Measurements from ENCODE around the gene ECHS1.

The ECHS1 gene

GRCh38 chr10:133397938-133398337, 24.8 kb upstream of the ECHS1 start:
- TF ChIP-seq CTCF (IDR thresholded peaks at IDR 0.05; ENCODE audit: low read depth, low read length, missing control alignments), result no peak
- no peak overlapping the region for H3K4me3 ChIP-seq (ENCODE audit: low read depth, low read length)
- DNase-seq (ENCODE audit: low read depth), result no peak

DNA sequence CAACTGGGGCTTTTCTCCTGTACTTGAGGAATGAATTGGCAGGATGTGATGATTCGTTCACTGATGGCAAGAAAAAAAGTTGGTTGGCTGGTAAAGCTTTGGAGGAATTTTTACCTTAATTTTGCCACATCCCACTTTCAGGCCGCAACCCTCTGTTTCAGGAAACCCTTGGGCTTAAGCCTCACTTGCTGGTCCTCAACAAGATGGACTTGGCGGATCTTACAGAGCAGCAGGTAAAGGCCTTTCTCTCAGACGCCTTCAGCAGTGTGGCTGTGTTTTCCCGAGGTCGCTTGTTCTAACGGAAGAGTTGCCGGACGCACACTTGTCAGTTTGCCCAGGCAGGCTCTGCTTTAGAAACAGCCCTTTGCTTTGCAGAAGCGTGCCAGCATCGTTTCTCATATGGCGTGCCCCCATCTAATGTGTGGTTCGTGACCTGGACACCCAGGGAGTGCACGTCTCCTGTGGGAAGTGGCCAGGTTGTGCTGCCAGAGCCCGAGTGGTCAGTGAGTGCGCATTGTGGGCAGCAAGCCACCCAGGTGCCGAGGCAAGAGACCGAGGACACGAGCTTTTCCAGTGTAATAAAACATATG, 23.0 kb upstream of the ECHS1 start:
- TF ChIP-seq CTCF (IDR thresholded peaks at IDR 0.05; ENCODE audit: low read depth, low read length, missing control alignments), result no peak
- no peak overlapping the region for H3K4me3 ChIP-seq (ENCODE audit: low read depth, low read length)
- DNase-seq (ENCODE audit: low read depth), result no peak

DNA sequence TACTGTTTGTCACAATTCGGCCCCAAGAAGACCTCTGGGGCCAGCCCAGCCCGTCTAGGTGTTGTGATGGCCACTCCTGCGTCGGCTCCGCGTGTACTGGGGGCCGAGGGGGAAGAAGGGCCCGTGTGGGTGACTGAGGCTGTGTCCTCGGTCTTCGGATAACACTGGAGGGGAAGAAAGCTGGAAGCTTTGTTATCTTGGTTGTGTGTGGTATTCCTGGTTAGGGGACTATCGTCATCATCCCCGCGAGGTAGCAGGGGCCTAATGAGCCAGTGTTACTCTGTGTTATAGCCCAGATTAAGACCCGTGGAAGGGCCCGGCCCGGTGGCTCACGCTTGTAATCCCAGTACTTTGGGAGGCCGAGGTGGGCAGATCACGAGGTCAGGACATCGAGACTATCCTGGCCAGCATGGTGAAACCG, 21.7 kb upstream of the ECHS1 start:
- DNase-seq (ENCODE audit: low read depth), result no peak
- peak overlapping the region; percentile 88 for H3K4me3 ChIP-seq (ENCODE audit: low read depth, low read length)
- TF ChIP-seq CTCF (IDR thresholded peaks at IDR 0.05; ENCODE audit: low read depth, low read length, missing control alignments), result no peak

- peak within 1 kb of the TSS; percentile 88 for H3K4me3 ChIP-seq (ENCODE audit: low read depth, low read length)
- peak; percentile 75 for DNase-seq (ENCODE audit: low read depth)
These were observed 21.0 kb upstream of the ECHS1 start, which contains the start of gene MTG1 for GRCh38 chr10:133394064-133394663. Gene MTG1 (plus strand): TSS chr10:133394157. CDS start chr10:133394221, 64 bp downstream.

DNA sequence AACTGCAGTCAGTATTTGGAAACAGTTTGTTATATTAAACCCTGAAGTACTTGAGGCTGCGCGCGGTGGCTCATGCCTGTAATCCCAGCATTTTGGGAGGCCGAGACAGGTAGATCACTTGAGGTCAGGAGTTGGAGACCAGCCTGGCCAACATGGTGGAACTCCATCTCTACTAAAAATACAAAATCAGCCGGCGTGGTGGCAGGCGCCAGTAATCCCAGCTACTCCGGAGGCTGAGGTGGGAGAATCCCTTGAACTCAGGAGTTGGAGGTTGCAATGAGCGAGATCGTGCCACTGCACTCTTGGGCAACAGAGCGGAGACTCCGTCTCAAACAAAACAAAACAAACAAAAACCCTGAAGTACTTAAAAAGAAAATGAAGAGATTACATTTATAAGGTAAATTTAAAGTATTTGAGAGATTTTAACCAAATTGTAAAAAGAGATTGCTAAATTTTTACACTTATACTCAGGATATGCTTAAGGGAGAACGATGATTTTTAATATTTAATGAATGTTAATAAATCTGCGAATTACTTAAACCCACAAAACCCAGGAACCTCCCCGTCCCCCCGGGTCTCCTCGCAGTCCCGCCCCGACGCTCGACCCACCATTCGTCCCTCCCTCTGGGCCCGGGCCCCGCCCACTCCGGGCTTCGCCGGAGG, 20.4 kb upstream of the ECHS1 start:
- TF ChIP-seq CTCF (IDR thresholded peaks at IDR 0.05; ENCODE audit: low read depth, low read length, missing control alignments), result no peak
- no peak for DNase-seq (ENCODE audit: low read depth)
- H3K4me3 ChIP-seq (ENCODE audit: low read depth, low read length), result peak overlapping the region; percentile 88; the same call in 1 of the 2 replicates

More at GRCh38 chr10:133394064-133394663, 21.0 kb upstream of the ECHS1 start, which contains the start of gene MTG1:
- TF ChIP-seq CTCF (IDR thresholded peaks at IDR 0.05; ENCODE audit: low read depth, low read length, missing control alignments), result peak; percentile 11

DNA sequence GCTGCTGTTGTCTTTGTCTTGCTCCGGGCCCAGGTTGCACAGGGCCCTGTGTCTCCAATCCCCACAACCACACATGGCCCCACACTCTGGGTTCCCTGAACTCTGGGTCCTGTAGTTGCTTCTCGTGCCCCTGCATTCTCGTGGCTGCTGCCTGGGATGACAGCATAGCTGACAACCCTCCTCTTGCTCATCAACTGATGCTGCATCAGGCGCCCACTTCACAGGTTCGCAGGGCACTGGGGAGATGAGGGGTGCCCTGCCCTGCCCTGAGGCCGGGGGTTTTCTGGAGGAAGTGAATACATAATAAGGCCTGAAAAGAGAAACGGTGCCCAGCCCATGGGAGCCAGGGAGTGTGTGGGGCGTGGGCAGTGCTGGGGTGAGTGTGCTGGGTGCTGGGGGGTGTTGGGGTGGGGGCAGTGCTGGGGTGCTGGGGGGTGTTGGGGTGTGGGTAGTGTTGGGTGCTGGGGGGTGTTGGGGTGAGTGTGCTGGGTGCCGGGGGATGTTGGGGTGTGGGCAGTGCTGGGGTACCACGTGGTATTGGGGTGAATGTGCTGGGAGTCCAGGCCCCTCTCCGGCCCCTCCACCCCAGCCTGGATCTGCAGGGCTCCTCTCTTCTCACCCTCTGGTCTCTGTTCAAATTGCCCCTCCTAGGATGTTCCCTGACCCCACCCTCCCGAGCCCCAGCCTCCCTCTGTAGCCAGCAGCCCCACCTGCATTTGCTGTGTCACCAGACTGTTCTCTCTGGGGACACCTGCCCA, 18.8 kb upstream of the ECHS1 start:
- peak overlapping the region; percentile 73 for H3K4me3 ChIP-seq (ENCODE audit: low read depth, low read length)
- no peak for DNase-seq (ENCODE audit: low read depth)
- TF ChIP-seq CTCF (IDR thresholded peaks at IDR 0.05; ENCODE audit: low read depth, low read length, missing control alignments), result no peak
